CD14-positive monocyte (primary cell): ENCODE results near the gene LRP1B. TPM values are rescaled to one million over a fixed set of nuclear protein-coding genes. Genes with fewer than 3 reads are reported as not detected.

ENCODE experiments used
- DNase-seq, 3 donors: peaks; one replicate each; pipeline ENCODE4 v3.0.0-alpha.2; 2011 to 2022
- H2AFZ ChIP-seq: 2 replicates; pipeline ENCODE4 v1.6.0; 2012; ENCODE audit warnings: mild to moderate bottlenecking, low read depth, low read length, inconsistent platforms; ENCODE audit not compliant: insufficient read depth, poor library complexity, severe bottlenecking
- H3K27ac ChIP-seq, 2 donors: 1 replicate in 1 of 2; 2 replicates in 1 of 2; pipeline ENCODE4 v1.5.1; 2012 to 2013; ENCODE audit warnings: low read length in 2 of 2, control low read depth in 1 of 2, inconsistent platforms in 1 of 2, low read depth in 1 of 2, mild to moderate bottlenecking in 1 of 2
- H3K27me3 ChIP-seq, 2 donors: one replicate each; pipeline versions ENCODE4 v1.6.0 to v1.6.1; 2011 to 2013; ENCODE audit warnings: low read length in 2 of 2; ENCODE audit not compliant: control insufficient read depth in 2 of 2, insufficient read depth in 2 of 2
- H3K36me3 ChIP-seq, 2 donors: replicated peaks in 1 of 2; 1 replicate in 1 of 2; 2 replicates in 1 of 2; pipeline versions ENCODE4 v1.5.1 to v1.6.1; 2012 to 2013; ENCODE audit warnings: low read length in 2 of 2, control low read depth in 1 of 2, inconsistent platforms in 1 of 2, mild to moderate bottlenecking in 1 of 2; ENCODE audit not compliant: insufficient read depth in 2 of 2, control insufficient read depth in 1 of 2
- H3K4me1 ChIP-seq, 2 donors: 1 replicate in 1 of 2; 2 replicates in 1 of 2; pipeline versions ENCODE4 v1.5.1 to v1.6.1; 2012 to 2013; ENCODE audit warnings: low read length in 2 of 2, control low read depth in 1 of 2, inconsistent platforms in 1 of 2, mild to moderate bottlenecking in 1 of 2, moderate library complexity in 1 of 2; ENCODE audit not compliant: insufficient read depth in 2 of 2, control insufficient read depth in 1 of 2
- H3K4me2 ChIP-seq: replicated peaks from 2 replicates; pipeline ENCODE3; 2012; ENCODE audit warnings: low read length, moderate library complexity, mild to moderate bottlenecking; ENCODE audit not compliant: poor library complexity, severe bottlenecking; ENCODE audit errors: extremely low read depth
- H3K4me3 ChIP-seq, 3 experiments: fragments of 200-600 bp in 1 of 3; sonication (generic) in 1 of 3; replicated peaks in 1 of 3; 1 replicate in 2 of 3; 2 replicates in 1 of 3; pipeline ENCODE4 v1.5.1; 2011 to 2013; ENCODE audit warnings: low read length in 3 of 3, mild to moderate bottlenecking in 3 of 3, control low read depth in 2 of 3, low read depth in 2 of 3, inconsistent platforms in 1 of 3, moderate library complexity in 1 of 3
- H3K79me2 ChIP-seq: 2 replicates; pipeline ENCODE4 v1.6.0; 2012; ENCODE audit warnings: mild to moderate bottlenecking, control low read depth, inconsistent platforms, low read length, moderate library complexity; ENCODE audit not compliant: insufficient read depth
- H3K9ac ChIP-seq: 2 replicates; pipeline ENCODE4 v1.6.0; 2017; ENCODE audit warnings: low read length, mild to moderate bottlenecking; ENCODE audit not compliant: insufficient read depth, poor library complexity, severe bottlenecking
- H3K9me3 ChIP-seq, 2 donors: replicated peaks in 1 of 2; 1 replicate in 1 of 2; 2 replicates in 1 of 2; pipeline versions ENCODE4 v1.5.1 to v1.6.1; 2012 to 2013; ENCODE audit warnings: low read length in 2 of 2, control low read depth in 1 of 2; ENCODE audit not compliant: control insufficient read depth in 1 of 2, insufficient read depth in 1 of 2
- H4K20me1 ChIP-seq: 2 replicates; pipeline ENCODE4 v1.6.0; 2012; ENCODE audit warnings: mild to moderate bottlenecking, low read length, control low read depth, moderate library complexity; ENCODE audit not compliant: insufficient read depth
- H3K27ac Mint-ChIP-seq, 7 donors: one replicate each; pipeline ENCODE4 v1.8.0; 2020; ENCODE audit warnings: mild to moderate bottlenecking in 7 of 7, mixed read lengths in 7 of 7, moderate library complexity in 6 of 7, inconsistent platforms in 2 of 7
- H3K27me3 Mint-ChIP-seq, 3 donors: one replicate each; pipeline ENCODE4 v1.8.0; 2021 to 2022; ENCODE audit warnings: low read depth in 3 of 3, mild to moderate bottlenecking in 3 of 3, mixed read lengths in 3 of 3, moderate library complexity in 3 of 3, inconsistent platforms in 1 of 3
- H3K36me3 Mint-ChIP-seq, 2 donors: one replicate each; pipeline ENCODE4 v1.8.0; 2020; ENCODE audit warnings: mixed read lengths in 2 of 2, inconsistent platforms in 1 of 2, mild to moderate bottlenecking in 1 of 2
- H3K4me1 Mint-ChIP-seq: one replicate; pipeline ENCODE4 v1.8.0; 2020; ENCODE audit warnings: mild to moderate bottlenecking, mixed read lengths
- H3K4me3 Mint-ChIP-seq, 2 donors: one replicate each; pipeline ENCODE4 v1.8.0; 2020; ENCODE audit warnings: mild to moderate bottlenecking in 2 of 2, mixed read lengths in 2 of 2, moderate library complexity in 1 of 2
- H3K9me3 Mint-ChIP-seq, 7 donors: one replicate each; pipeline ENCODE4 v1.8.0; 2020 to 2022; ENCODE audit warnings: mixed read lengths in 7 of 7, mild to moderate bottlenecking in 6 of 7, moderate library complexity in 6 of 7, inconsistent platforms in 2 of 7
- WGBS: methylation state at CpG from one replicate; pipeline ENCODE4 v1.1.5; 2013; ENCODE audit warnings: missing lambda C conversion rate; ENCODE audit not compliant: insufficient coverage; 5-methylcytosine and 5-hydroxymethylcytosine counted together
- intact Hi-C, 2 donors: fragments of 100-400 bp; cut with micrococcal nuclease; formaldehyde crosslinking; loops; one replicate each; pipeline versions ENCODE4 v1.15.0 to v1.15.1; 2023
- polyA plus RNA-seq, 3 donors: library from polyadenylated mRNA; depleted of rRNA in 1 of 3; unstranded in 2 of 3; stranded (reverse) in 1 of 3; fragments of 300-500 nt in 2 of 3; fragments of >200 nt in 1 of 3; fragmentation: Illumina TruSeq in 2 of 3; gene quantifications; 1 replicate in 2 of 3; 2 replicates in 1 of 3; pipeline ENCODE4 v1.2.3, GENCODE V29; 2012 to 2021
- TF ChIP-seq, protein P1 (sequence below): fragments of 200-600 bp; IDR thresholded peaks from one replicate; pipeline ENCODE4 v1.8.0; 2022; ENCODE audit warnings: antibody characterized with exemption, mild to moderate bottlenecking

Gene LRP1B
- polyA plus RNA-seq, 3 donors, result not detected

DNA sequence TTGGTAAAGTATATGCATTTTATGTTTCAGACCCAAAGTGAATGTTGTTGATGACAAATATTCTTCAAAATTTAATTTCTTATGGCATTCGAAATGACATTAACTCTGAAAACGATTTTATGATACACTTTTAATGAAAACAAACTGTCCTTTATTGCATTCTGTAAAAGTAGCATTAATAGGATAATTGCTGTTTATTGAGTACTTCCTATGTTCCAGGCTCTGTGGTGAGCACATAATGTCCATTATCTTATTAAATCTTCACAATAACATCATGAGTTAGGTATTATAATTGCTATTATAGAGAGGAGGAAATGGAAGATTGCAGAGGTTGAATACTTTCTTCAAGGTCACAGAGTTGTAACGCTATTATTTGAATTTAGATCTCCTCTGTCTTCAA lies 638.0 kb downstream of the LRP1B start:
- H3K36me3 Mint-ChIP-seq, result no peaks in the 10 kb centered on the region
- H3K9ac ChIP-seq, result no peak overlapping the region
- H3K9me3 Mint-ChIP-seq, result peaks cover 0 to 3% (median 0%) of the 10 kb centered on the region in 7 donors
- TF ChIP-seq, protein P1, sequence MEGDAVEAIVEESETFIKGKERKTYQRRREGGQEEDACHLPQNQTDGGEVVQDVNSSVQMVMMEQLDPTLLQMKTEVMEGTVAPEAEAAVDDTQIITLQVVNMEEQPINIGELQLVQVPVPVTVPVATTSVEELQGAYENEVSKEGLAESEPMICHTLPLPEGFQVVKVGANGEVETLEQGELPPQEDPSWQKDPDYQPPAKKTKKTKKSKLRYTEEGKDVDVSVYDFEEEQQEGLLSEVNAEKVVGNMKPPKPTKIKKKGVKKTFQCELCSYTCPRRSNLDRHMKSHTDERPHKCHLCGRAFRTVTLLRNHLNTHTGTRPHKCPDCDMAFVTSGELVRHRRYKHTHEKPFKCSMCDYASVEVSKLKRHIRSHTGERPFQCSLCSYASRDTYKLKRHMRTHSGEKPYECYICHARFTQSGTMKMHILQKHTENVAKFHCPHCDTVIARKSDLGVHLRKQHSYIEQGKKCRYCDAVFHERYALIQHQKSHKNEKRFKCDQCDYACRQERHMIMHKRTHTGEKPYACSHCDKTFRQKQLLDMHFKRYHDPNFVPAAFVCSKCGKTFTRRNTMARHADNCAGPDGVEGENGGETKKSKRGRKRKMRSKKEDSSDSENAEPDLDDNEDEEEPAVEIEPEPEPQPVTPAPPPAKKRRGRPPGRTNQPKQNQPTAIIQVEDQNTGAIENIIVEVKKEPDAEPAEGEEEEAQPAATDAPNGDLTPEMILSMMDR, result no peak
- no peaks in the 10 kb centered on the region for H3K36me3 ChIP-seq
- no peak overlapping the region for H3K4me2 ChIP-seq
- peaks cover 11% of the 10 kb centered on the region for H3K4me1 Mint-ChIP-seq
- H3K79me2 ChIP-seq, result no peaks in the 10 kb centered on the region
- H4K20me1 ChIP-seq, result no peaks in the 10 kb centered on the region
- H3K4me3 Mint-ChIP-seq, result no peak overlapping the region
- H3K27me3 ChIP-seq, result no peaks in the 10 kb centered on the region
- no CpG with 5 or more reads among the region's 3 CpGs for WGBS
- H3K4me3 ChIP-seq, result no peak overlapping the region
- no peak for DNase-seq
- H2AFZ ChIP-seq, result no peak overlapping the region
- intact Hi-C loops, result no loop called here
- peaks cover 0 to 5% of the 10 kb centered on the region in 2 donors for H3K4me1 ChIP-seq
- peaks cover 0 to 2% (median 0%) of the 10 kb centered on the region in 3 donors for H3K27me3 Mint-ChIP-seq
- H3K9me3 ChIP-seq, result no peaks in the 10 kb centered on the region
- no peak overlapping the region for H3K27ac Mint-ChIP-seq
- H3K27ac ChIP-seq, result no peak overlapping the region

DNA sequence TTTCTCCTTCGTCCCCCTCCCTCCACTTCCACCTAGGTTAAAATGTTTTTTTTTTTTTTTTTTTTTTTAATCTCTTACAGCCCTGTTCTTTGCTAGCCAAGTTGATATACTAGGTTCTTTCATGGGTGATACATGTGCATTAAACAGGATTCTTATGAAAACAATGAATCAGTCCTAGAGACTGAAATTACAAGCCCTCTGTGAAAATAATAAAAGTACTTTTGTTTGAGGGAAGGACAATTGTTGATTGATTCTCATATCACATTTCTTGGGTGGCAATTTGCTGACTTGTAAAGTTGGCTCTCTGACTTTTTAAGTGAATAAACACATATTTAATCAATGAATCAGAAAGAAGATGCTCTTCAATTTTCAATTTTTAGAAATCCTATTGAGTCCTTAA lies 639.9 kb downstream of the LRP1B start:
- no peak overlapping the region for H2AFZ ChIP-seq
- TF ChIP-seq, protein P1, result no peak
- no peaks in the 10 kb centered on the region for H3K4me1 Mint-ChIP-seq
- no peaks in the 10 kb centered on the region for H3K9me3 ChIP-seq
- no peak overlapping the region for H3K4me3 Mint-ChIP-seq
- H3K4me2 ChIP-seq, result no peak overlapping the region
- H3K27ac ChIP-seq, result no peak overlapping the region
- peaks cover 0 to 2% (median 0%) of the 10 kb centered on the region in 3 donors for H3K27me3 Mint-ChIP-seq
- no peaks in the 10 kb centered on the region for H3K4me1 ChIP-seq
- H3K9me3 Mint-ChIP-seq, result peaks cover 0 to 3% (median 0%) of the 10 kb centered on the region in 7 donors
- H3K27ac Mint-ChIP-seq, result no peak overlapping the region
- H3K36me3 ChIP-seq, result no peaks in the 10 kb centered on the region
- H3K79me2 ChIP-seq, result no peaks in the 10 kb centered on the region
- no peak for DNase-seq
- no peaks in the 10 kb centered on the region for H3K27me3 ChIP-seq
- H3K36me3 Mint-ChIP-seq, result no peaks in the 10 kb centered on the region
- no peak overlapping the region for H3K9ac ChIP-seq
- no peak overlapping the region for H3K4me3 ChIP-seq
- no peaks in the 10 kb centered on the region for H4K20me1 ChIP-seq
- intact Hi-C loops, result no loop called here
- WGBS, result no CpG with 5 or more reads among the region's 1 CpG
